Activated T-helper 2 cell treated with anti-CD3 and anti-CD28 coated beads, Interferon-gamma antibody, Interleukin-2, Interleukin-4, amounts not matched to agents 10 μg/mL and 5 μg/mL and 100 μg/mL, durations not matched to agents 14 hours and 24 hours and 36 hours (primary cell): ENCODE measurements around the gene TMEM135. TPM values are rescaled to one million over a fixed set of nuclear protein-coding genes. Genes with fewer than 3 reads are reported as not detected.

Experiments used
- DNase-seq: peaks from one replicate; pipeline ENCODE4 v3.0.0; 2021; ENCODE audit warnings: low spot score
- H3K27ac Mint-ChIP-seq: one replicate; pipeline ENCODE4 v1.8.0; 2021; ENCODE audit warnings: mixed read lengths
- H3K27me3 Mint-ChIP-seq: one replicate; pipeline ENCODE4 v1.8.0; 2021; ENCODE audit warnings: low read depth, mixed read lengths
- H3K36me3 Mint-ChIP-seq: one replicate; pipeline ENCODE4 v1.8.0; 2021; ENCODE audit warnings: low read depth, mixed read lengths
- H3K4me1 Mint-ChIP-seq: one replicate; pipeline ENCODE4 v1.8.0; 2021; ENCODE audit warnings: low read depth, mixed read lengths
- H3K4me3 Mint-ChIP-seq: one replicate; pipeline ENCODE4 v1.8.0; 2021; ENCODE audit warnings: low read depth, mild to moderate bottlenecking, moderate library complexity, mixed read lengths
- H3K9me3 Mint-ChIP-seq: one replicate; pipeline ENCODE4 v1.8.0; 2021; ENCODE audit warnings: mixed read lengths
- intact Hi-C: fragments of 100-400 bp; cut with micrococcal nuclease; formaldehyde crosslinking; loops from one replicate; pipeline ENCODE4 v1.15.1; 2023
- total RNA-seq: library from RNA; stranded (reverse); gene quantifications from 2 replicates; pipeline ENCODE4 v1.2.3, GENCODE V29; 2022

TMEM135 gene
- total RNA-seq, 1 donor from 2014 or later, result 40.2 TPM

DNA sequence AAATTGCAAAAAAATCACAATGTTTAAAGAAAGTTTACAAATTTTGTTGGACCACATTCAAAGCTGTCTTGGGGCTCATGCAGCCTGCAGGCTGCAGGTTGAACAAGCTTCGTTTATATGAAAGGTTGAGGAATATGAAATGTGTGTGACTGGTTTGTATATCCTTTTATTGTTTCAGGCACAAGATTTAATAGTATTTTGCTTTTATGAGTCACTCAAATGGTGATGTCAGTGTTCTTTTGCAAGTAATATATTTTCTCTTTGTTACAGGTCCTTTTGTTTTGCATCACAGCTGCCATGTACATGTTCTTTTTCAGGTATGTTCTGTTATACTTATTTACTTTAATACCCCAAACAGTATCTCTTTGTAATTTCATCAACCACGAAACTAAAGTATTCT is 198.6 kb downstream of the TMEM135 start:
- Mint-ChIP-seq H3K4me3 (no peak overlapping the region), H3K36me3 (peaks cover 22% of the 10 kb centered on the region), H3K27me3 (no peaks in the 10 kb centered on the region), H3K4me1 (peaks cover 2% of the 10 kb centered on the region), H3K27ac (no peak overlapping the region), H3K9me3 (peaks cover 27% of the 10 kb centered on the region)
- DNase-seq, result no peak
- intact Hi-C loops, result no loop called here

DNA sequence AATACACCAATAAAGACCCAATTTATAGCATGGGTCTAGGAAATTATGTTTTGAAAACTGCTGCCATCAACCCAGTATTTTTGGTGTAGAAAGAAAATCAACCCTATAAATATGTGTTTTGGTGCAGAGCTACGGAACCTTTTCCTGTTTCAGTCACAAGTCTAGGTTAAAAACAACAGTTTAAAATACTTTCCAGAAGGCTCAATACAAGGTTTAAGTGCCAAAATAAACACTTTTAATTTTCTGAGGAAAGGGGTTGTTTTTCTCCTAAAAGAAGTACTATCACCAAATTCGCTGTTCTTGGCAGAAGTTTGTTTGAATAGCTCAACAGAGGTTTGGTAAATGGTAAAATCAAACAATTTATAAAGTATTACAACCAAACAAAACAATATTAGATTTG is 201.3 kb downstream of the TMEM135 start:
- H3K4me3 Mint-ChIP-seq, result no peak overlapping the region
- intact Hi-C loops, result no loop called here
- no peaks in the 10 kb centered on the region for H3K27me3 Mint-ChIP-seq
- DNase-seq, result no peak
- H3K36me3 Mint-ChIP-seq, result peaks cover 11% of the 10 kb centered on the region
- no peak overlapping the region for H3K27ac Mint-ChIP-seq
- H3K4me1 Mint-ChIP-seq, result no peaks in the 10 kb centered on the region
- peaks cover 10% of the 10 kb centered on the region for H3K9me3 Mint-ChIP-seq

DNA sequence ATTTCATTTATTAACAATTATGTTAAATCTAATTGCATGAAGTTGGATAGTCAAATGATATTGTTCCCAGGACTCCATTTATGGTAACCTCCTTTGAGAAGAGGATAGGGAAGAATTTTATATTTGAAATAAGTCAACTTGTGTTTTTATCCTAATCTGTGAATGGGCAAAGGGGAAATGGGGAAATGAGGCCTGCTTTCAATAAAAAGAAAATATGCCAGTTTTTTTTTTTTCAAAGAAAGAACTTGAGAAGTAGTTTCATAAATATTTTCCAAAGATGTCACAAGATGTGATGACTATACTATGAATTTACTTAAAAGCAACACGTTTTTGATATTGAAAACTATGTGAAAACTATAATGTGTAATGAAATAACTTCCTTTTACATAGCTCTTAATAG is 201.8 kb downstream of the TMEM135 start:
- no peak for DNase-seq
- intact Hi-C loops, result no loop called here
- Mint-ChIP-seq H3K27me3 (no peaks in the 10 kb centered on the region), H3K4me3 (no peak overlapping the region), H3K27ac (no peak overlapping the region), H3K36me3 (peaks cover 13% of the 10 kb centered on the region), H3K4me1 (no peaks in the 10 kb centered on the region), H3K9me3 (peaks cover 13% of the 10 kb centered on the region)

DNA sequence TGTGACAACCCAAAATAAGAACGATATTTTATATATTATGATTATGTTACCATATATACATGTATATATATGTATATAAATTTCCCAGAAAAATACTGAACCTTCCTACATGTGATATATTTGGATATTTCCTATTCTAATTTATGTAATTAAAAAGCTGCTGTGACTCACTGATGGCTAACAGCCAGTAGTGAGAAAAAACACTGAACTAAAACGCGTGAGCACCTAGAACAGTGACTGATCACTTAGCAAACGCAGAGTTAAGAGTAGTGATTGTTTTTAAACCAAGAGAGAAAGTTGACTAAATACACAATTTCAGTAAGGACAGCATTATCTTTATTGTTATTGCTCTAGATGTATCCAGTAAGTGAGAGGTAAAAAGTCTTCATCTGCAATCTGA is 213.8 kb downstream of the TMEM135 start:
- H3K27me3 Mint-ChIP-seq, result no peaks in the 10 kb centered on the region
- peak overlapping the region; percentile 38 for H3K27ac Mint-ChIP-seq
- DNase-seq, result no peak
- peaks cover 14% of the 10 kb centered on the region for H3K9me3 Mint-ChIP-seq
- peaks cover 18% of the 10 kb centered on the region for H3K4me1 Mint-ChIP-seq
- H3K4me3 Mint-ChIP-seq, result no peak overlapping the region
- peaks cover 26% of the 10 kb centered on the region for H3K36me3 Mint-ChIP-seq
- intact Hi-C loops, result loop anchor here (10.0 kb wide), 1 partner anchor 167 kb away; no protein-coding TSS in a partner anchor

DNA sequence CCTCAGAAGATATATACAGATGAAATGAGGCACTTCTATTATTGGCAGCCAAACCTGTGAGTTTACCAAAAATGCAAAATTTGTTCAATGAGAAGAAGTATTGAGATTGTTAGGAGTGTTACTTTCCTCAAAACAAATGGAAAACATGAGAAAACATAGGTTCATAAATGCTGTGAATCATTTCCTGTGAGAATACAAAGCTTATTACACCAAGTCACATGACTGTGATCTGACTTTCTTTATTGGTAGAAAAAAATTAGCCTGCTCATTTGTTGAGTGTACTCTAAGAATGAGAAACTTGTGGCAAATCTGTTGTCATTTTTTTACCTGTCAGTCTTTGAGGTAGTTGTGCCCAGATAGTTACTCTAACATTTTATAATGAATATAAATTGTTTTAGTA is 215.1 kb downstream of the TMEM135 start:
- Mint-ChIP-seq H3K36me3 (peaks cover 22% of the 10 kb centered on the region), H3K27me3 (no peaks in the 10 kb centered on the region), H3K4me3 (no peak overlapping the region), H3K9me3 (peaks cover 12% of the 10 kb centered on the region), H3K27ac (peak overlapping the region; percentile 12), H3K4me1 (peaks cover 23% of the 10 kb centered on the region)
- intact Hi-C loops, result loop anchor here (2.0 to 10.0 kb wide), 2 partner anchors 168 to 216 kb away; partner anchors contain the start of gene TMEM135
- no peak for DNase-seq

DNA sequence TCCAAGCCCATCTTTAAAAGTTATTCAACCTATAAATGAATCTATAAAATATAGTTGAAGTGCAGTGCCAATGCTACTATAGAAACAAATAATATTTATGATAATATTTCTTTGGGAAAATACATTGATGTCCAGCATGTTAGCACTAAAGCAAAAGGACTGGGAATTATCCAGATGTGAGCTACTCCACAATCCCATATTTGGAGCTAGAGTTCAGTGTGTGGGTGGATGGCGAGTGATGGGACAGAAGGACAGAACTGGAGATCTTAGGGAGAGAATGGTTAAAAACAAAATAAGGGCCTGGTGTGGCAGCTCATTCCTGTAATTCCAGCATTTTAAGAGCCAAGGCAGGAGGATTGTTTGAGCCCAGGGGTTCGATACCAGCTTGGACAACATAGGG is 216.8 kb downstream of the TMEM135 start:
- DNase-seq, result no peak
- Mint-ChIP-seq H3K27me3 (no peaks in the 10 kb centered on the region), H3K36me3 (peaks cover 12% of the 10 kb centered on the region), H3K4me1 (peaks cover 22% of the 10 kb centered on the region), H3K9me3 (peaks cover 6% of the 10 kb centered on the region), H3K4me3 (no peak overlapping the region), H3K27ac (no peak overlapping the region)
- intact Hi-C loops, result loop anchor here (10.0 kb wide), 1 partner anchor 170 kb away; no protein-coding TSS in a partner anchor

DNA sequence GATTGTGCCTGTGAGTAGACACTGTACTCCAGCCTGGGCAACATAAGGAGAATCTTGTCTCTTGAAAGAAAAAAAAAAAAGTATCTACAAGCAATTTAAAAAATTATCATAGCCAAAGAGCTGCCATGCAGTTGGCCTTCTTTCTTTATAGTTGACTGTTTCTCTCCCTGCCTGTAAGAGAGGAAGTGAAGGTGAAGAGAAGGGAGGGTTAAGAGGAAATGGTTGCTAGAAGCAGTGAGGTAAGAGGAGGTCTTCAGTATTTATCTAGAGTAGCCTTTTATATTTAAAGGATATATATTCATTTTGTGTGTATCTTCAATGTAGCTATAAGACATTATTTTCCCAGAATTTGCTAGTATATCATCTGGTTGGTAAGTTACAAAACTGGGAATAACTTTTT is 217.9 kb downstream of the TMEM135 start:
- Mint-ChIP-seq H3K4me1 (peaks cover 27% of the 10 kb centered on the region), H3K4me3 (no peak overlapping the region), H3K27me3 (no peaks in the 10 kb centered on the region), H3K9me3 (peaks cover 6% of the 10 kb centered on the region), H3K36me3 (peaks cover 12% of the 10 kb centered on the region), H3K27ac (no peak overlapping the region)
- intact Hi-C loops, result loop anchor here (10.0 kb wide), 1 partner anchor 171 kb away; no protein-coding TSS in a partner anchor
- no peak for DNase-seq

DNA sequence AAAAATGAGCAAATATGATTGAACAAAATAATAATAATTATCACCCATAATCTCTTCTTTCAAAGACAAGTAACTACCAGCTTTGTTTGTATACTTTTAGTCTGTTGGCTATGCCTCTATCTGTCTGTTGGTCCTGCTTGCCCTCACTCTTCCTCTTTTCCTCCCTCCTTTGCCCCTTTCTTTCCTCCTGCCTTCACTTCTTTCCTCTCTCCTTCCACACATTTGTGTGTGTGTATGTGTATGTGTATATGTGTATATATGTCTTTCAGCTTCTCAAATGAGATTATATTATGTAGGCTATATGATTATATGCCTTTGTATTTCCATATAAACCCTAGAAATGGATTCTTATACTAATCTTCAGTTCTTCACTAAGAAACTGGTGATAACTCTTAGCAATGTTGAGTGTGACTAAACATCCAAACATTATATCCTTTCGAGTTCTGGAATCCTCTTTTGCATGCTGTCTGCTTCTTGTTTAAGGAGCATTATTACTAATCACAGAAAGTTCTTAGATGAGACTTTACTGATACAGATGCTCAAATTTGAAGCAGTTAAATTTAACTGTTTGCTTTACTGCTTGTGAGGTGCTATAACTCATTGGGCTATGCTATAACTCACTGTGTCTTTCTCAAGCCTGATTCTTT is 219.1 kb downstream of the TMEM135 start:
- intact Hi-C loops, result loop anchor here (10.0 kb wide), 1 partner anchor 172 kb away; no protein-coding TSS in a partner anchor
- Mint-ChIP-seq H3K36me3 (peaks cover 7% of the 10 kb centered on the region), H3K9me3 (peaks cover 4% of the 10 kb centered on the region), H3K4me1 (peaks cover 25% of the 10 kb centered on the region), H3K27me3 (no peaks in the 10 kb centered on the region), H3K4me3 (no peak overlapping the region), H3K27ac (peak overlapping the region; percentile 24)
- DNase-seq, result no peak

DNA sequence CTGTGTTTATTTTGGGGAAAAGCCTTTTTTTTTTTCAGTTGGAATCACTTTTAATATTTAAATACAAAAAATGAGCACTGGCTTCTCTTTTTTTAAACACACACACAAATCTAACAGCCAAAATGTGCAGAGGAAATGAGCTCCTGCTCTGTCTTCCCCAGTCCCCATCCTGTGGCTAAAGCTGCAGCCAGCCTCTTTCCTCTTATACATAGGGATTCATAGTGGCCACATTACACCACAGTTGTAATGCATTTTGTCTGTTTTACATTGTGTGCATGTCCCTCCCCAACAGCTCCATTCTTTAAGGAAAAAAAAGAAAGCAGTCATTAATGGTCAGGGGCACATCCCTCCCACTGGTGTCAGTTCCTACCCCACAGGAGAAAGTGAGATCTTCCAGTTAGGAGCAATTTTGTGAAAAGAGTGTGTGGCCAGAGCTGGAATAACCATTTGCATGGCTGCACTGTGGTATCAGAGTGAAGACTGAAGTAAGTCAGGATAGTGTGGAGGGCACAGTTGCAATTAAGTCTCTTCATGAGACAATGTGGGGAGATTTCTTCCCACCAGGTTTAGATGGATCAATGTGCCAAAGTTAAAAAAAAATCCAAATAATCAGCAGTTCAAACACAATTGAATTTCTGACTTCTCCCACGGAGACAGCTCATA is 220.6 kb downstream of the TMEM135 start:
- Mint-ChIP-seq H3K4me1 (peaks cover 18% of the 10 kb centered on the region), H3K4me3 (no peak overlapping the region), H3K9me3 (no peaks in the 10 kb centered on the region), H3K36me3 (no peaks in the 10 kb centered on the region), H3K27me3 (no peaks in the 10 kb centered on the region), H3K27ac (no peak overlapping the region)
- intact Hi-C loops, result loop anchor here (10.0 kb wide), 1 partner anchor 174 kb away; no protein-coding TSS in a partner anchor
- no peak for DNase-seq

DNA sequence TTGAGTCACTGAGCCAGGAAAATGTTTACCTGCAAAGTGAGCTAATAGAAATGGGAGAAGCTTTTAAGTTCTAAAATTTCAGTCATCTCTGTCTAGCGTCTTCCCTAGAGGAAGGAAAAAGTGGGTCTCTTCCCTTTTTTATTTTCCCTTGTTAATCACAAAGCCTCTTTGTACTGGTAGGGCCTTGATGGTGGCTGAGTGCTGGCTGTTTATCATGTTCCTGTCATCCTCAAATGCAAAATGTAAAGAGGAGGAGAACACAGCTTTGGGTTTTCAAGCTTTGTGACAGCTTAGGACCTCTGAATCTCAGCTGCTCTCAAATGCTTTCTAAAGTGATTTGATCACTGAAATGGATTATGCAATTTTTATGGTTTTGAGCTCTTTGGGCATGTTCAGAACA is 222.0 kb downstream of the TMEM135 start:
- Mint-ChIP-seq H3K27ac (no peak overlapping the region), H3K4me1 (peaks cover 18% of the 10 kb centered on the region), H3K4me3 (no peak overlapping the region), H3K27me3 (no peaks in the 10 kb centered on the region), H3K36me3 (no peaks in the 10 kb centered on the region), H3K9me3 (no peaks in the 10 kb centered on the region)
- intact Hi-C loops, result loop anchor here (5.0 to 10.0 kb wide), 2 partner anchors 47 to 175 kb away; no protein-coding TSS in a partner anchor
- DNase-seq, result no peak

DNA sequence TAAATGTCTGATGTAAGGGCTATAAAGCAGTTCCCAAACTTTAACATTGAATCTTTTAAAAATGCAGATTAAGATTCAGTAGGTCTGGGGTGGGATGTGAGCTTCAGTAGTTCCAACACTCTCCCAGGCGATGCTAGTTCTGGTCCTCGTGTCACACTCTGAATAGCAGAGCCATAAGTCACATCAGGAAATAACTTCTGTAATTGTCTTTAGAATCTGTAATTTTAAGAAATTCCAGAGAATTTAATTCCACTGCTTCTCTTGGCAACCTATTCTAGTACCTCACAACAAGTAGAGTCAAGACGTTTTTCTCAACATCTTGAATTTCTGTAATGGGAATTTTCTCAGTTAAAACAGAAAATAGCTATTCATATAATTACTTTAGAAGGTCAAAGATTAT is 223.1 kb downstream of the TMEM135 start:
- no peak overlapping the region for H3K4me3 Mint-ChIP-seq
- no peaks in the 10 kb centered on the region for H3K9me3 Mint-ChIP-seq
- intact Hi-C loops, result loop anchor here (5.0 kb wide), 1 partner anchor 49 kb away; no protein-coding TSS in a partner anchor
- H3K27ac Mint-ChIP-seq, result no peak overlapping the region
- H3K36me3 Mint-ChIP-seq, result no peaks in the 10 kb centered on the region
- DNase-seq, result no peak
- H3K27me3 Mint-ChIP-seq, result no peaks in the 10 kb centered on the region
- peaks cover 10% of the 10 kb centered on the region for H3K4me1 Mint-ChIP-seq

DNA sequence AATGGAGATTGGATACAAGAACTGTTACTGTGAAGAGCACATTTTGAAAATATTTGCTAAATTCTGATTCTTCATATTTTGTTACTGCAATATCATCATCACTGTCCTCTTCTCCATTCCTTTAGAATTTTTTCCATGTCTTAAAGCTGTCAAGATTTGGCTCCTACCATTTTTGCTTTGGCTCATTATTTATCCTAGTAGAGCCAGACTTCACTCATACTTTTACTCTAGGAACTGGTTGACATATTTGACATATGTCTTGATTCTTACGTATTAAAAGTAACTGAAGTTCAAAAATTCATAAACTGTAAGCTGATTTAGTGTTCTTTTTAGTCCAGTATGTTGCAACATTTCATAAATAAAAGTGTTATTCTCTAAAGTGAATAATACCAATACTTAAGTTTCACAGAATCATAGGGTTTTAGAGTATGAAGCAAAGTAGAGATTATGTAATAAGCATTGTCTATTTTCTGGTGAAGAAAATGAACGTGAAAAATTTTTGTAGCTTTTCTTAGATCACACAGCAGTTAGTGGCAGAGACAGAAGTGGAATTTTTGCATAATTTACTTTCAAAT is 225.6 kb downstream of the TMEM135 start:
- no peak overlapping the region for H3K4me3 Mint-ChIP-seq
- no peaks in the 10 kb centered on the region for H3K9me3 Mint-ChIP-seq
- no peak for DNase-seq
- H3K4me1 Mint-ChIP-seq, result peaks cover 5% of the 10 kb centered on the region
- H3K27ac Mint-ChIP-seq, result no peak overlapping the region
- H3K36me3 Mint-ChIP-seq, result no peaks in the 10 kb centered on the region
- intact Hi-C loops, result loop anchor here (5.0 kb wide), 1 partner anchor 51 kb away; no protein-coding TSS in a partner anchor
- no peaks in the 10 kb centered on the region for H3K27me3 Mint-ChIP-seq

DNA sequence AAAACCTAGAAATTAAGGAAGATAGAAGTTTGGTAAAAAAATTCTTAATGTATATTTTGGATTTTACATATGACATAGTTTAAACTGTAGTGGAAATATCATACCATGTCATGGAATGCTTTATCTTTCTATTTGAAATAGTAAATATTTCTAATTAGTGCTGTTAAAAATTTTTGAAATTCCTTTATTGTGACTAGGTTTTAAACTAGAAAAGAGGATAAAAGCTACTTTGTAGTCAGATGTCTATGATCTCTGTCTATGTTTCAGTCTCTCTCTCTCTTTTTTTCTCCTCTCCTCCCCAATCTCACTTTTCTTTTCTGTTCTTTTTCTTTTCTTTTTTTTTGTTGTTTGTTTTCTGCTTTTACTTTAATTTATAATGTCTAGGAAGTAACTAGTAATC is 226.2 kb downstream of the TMEM135 start:
- DNase-seq, result no peak
- Mint-ChIP-seq H3K27ac (no peak overlapping the region), H3K9me3 (no peaks in the 10 kb centered on the region), H3K36me3 (no peaks in the 10 kb centered on the region), H3K27me3 (no peaks in the 10 kb centered on the region), H3K4me1 (peaks cover 5% of the 10 kb centered on the region), H3K4me3 (no peak overlapping the region)
- intact Hi-C loops, result loop anchor here (5.0 kb wide), 1 partner anchor 52 kb away; no protein-coding TSS in a partner anchor
